ENCODE results near the gene CYB5RL. TPM values are rescaled to one million over a fixed set of nuclear protein-coding genes. Genes with fewer than 3 reads are reported as not detected.

Gene CYB5RL
- total and polyA plus RNA-seq, 8 donors = 1.2 to 10.7 (median 2.9) TPM

GRCh38 chr1:54160351-54160750 is 39.5 kb downstream of the CYB5RL start:
- Histone ChIP-seq H3K4me1 (no peaks in the 10 kb centered on the region), H3K27ac (no peak overlapping the region), H3K9me3 (no peaks in the 10 kb centered on the region), H3K36me3 (no peaks in the 10 kb centered on the region), H3K27me3 (no peaks in the 10 kb centered on the region), H3K4me3 (no peak overlapping the region)
- intact Hi-C loops (cut with DNase I; ENCODE audit: low total_unique reads) = no loop called here
- WGBS, 5 donors = 59 to 75% (median 69%) methylated on average over 3 of the region's 3 CpGs
- no peak for DNase-seq
- no peak for TF ChIP-seq EP300 (IDR thresholded peaks at IDR 0.05)

GRCh38 chr1:54159733-54160316 is 40.0 kb downstream of the CYB5RL start:
- no peak overlapping the region for H3K4me3 ChIP-seq
- no peaks in the 10 kb centered on the region for H3K9me3 ChIP-seq
- WGBS, 5 donors = 42 to 58% (median 54%) methylated on average over 4 of the region's 4 CpGs
- TF ChIP-seq EP300 (IDR thresholded peaks at IDR 0.05) (no peak), POLR2A (IDR thresholded peaks at IDR 0.05) (no peak), CTCF (IDR thresholded peaks at IDR 0.05) (no peak), POLR2AphosphoS5 (IDR thresholded peaks at IDR 0.05) (no peak)
- no peaks in the 10 kb centered on the region for H3K36me3 ChIP-seq
- H3K4me1 ChIP-seq = no peaks in the 10 kb centered on the region
- DNase-seq = no peak
- intact Hi-C loops (cut with DNase I; ENCODE audit: low total_unique reads) = no loop called here
- no peaks in the 10 kb centered on the region for H3K27me3 ChIP-seq
- H3K27ac ChIP-seq = no peak overlapping the region

GRCh38 chr1:54158071-54158470 is 41.8 kb downstream of the CYB5RL start:
- TF ChIP-seq POLR2A (IDR thresholded peaks at IDR 0.05) (no peak), POLR2AphosphoS5 (IDR thresholded peaks at IDR 0.05) (no peak), EP300 (IDR thresholded peaks at IDR 0.05) (no peak), CTCF (IDR thresholded peaks at IDR 0.05) (no peak)
- intact Hi-C loops (cut with DNase I; ENCODE audit: low total_unique reads) = no loop called here
- WGBS, 5 donors = 65 to 77% (median 73%) methylated on average over 1 to 3 of the region's 3 CpGs
- no peaks in the 10 kb centered on the region for H3K27me3 ChIP-seq
- H3K4me3 ChIP-seq = no peak overlapping the region
- peaks cover 7 to 9% (median 8%) of the 10 kb centered on the region in 4 donors for H3K4me1 ChIP-seq
- no peaks in the 10 kb centered on the region for H3K9me3 ChIP-seq
- peak in 1 of 2 donors; percentile 44 for DNase-seq
- H3K27ac ChIP-seq = no peak overlapping the region
- H3K36me3 ChIP-seq = no peaks in the 10 kb centered on the region

- Histone ChIP-seq H3K36me3 (no peaks in the 10 kb centered on the region), H3K4me1 (peaks cover 7 to 9% (median 8%) of the 10 kb centered on the region in 4 donors), H3K27ac (no peak overlapping the region), H3K4me3 (no peak overlapping the region), H3K9me3 (no peaks in the 10 kb centered on the region), H3K27me3 (no peaks in the 10 kb centered on the region)
- DNase-seq = no peak
- no peak for TF ChIP-seq POLR2AphosphoS5 (IDR thresholded peaks at IDR 0.05)
- no peak for TF ChIP-seq POLR2A (IDR thresholded peaks at IDR 0.05)
- TF ChIP-seq CTCF (IDR thresholded peaks at IDR 0.05) = no peak
- TF ChIP-seq EP300 (IDR thresholded peaks at IDR 0.05) = no peak
- intact Hi-C loops (cut with DNase I; ENCODE audit: low total_unique reads) = no loop called here
- 84 to 91% (median 88%) methylated on average over 6 of the region's 6 CpGs for WGBS, 5 donors
Measured at GRCh38 chr1:54157401-54157800, 42.4 kb downstream of the CYB5RL start.

GRCh38 chr1:54156986-54157385 is 42.8 kb downstream of the CYB5RL start:
- WGBS, 5 donors = 87 to 96% (median 93%) methylated on average over 7 of the region's 7 CpGs
- TF ChIP-seq POLR2AphosphoS5 (IDR thresholded peaks at IDR 0.05) = no peak
- TF ChIP-seq POLR2A (IDR thresholded peaks at IDR 0.05) = no peak
- no peak for TF ChIP-seq EP300 (IDR thresholded peaks at IDR 0.05)
- no peak for TF ChIP-seq CTCF (IDR thresholded peaks at IDR 0.05)
- H3K27me3 ChIP-seq = no peaks in the 10 kb centered on the region
- no peaks in the 10 kb centered on the region for H3K36me3 ChIP-seq
- H3K9me3 ChIP-seq = no peaks in the 10 kb centered on the region
- no peak for DNase-seq
- H3K4me3 ChIP-seq = no peak overlapping the region
- intact Hi-C loops (cut with DNase I; ENCODE audit: low total_unique reads) = no loop called here
- H3K4me1 ChIP-seq = peaks cover 7 to 9% (median 8%) of the 10 kb centered on the region in 4 donors
- H3K27ac ChIP-seq = no peak overlapping the region

All from stomach (tissue), 9 donors.